Heart right ventricle (tissue), 16 donors: ENCODE data around the gene GARS1. TPM values are rescaled to one million over a fixed set of nuclear protein-coding genes. Genes with fewer than 3 reads are reported as not detected.

Experiments used
- ATAC-seq, 8 donors: fragments of 200-7000 bp; cut with Tn5 transposase; one replicate each; pipeline ENCODE4 v1.9.1; 2020; ENCODE audit warnings: mild to moderate bottlenecking in 8 of 8, moderate library complexity in 8 of 8, moderate number of reproducible peaks in 1 of 8
- DNase-seq, 2 donors: peaks; one replicate each; pipeline ENCODE4 v3.0.0-alpha.2; 2020
- H3K27ac ChIP-seq, 10 donors: fragments of 200-600 bp; sonication (generic) in 2 of 10; one replicate each; pipeline versions ENCODE4 v1.5.0 to v1.8.0; 2020 to 2022; ENCODE audit warnings: mild to moderate bottlenecking in 3 of 10
- H3K27me3 ChIP-seq, 7 donors: fragments of 200-600 bp; one replicate each; pipeline ENCODE4 v1.8.0; 2021 to 2022; ENCODE audit warnings: mild to moderate bottlenecking in 2 of 7
- H3K36me3 ChIP-seq, 9 donors: fragments of 200-600 bp; sonication (generic) in 1 of 9; one replicate each; pipeline versions ENCODE4 v1.5.0 to v1.8.0; 2020 to 2022; ENCODE audit warnings: mild to moderate bottlenecking in 2 of 9
- H3K4me1 ChIP-seq, 9 donors: fragments of 200-600 bp; sonication (generic) in 1 of 9; one replicate each; pipeline versions ENCODE4 v1.5.0 to v1.8.0; 2020 to 2022; ENCODE audit warnings: mild to moderate bottlenecking in 4 of 9
- H3K4me3 ChIP-seq, 10 donors: fragments of 200-600 bp; sonication (generic) in 2 of 10; one replicate each; pipeline versions ENCODE4 v1.5.0 to v1.8.0; 2020 to 2022; ENCODE audit warnings: mild to moderate bottlenecking in 7 of 10, moderate library complexity in 2 of 10
- H3K9me3 ChIP-seq, 11 donors: fragments of 200-600 bp in 10 of 11; sonication (generic) in 2 of 11; one replicate each; pipeline versions ENCODE4 v1.5.0 to v1.8.0; 2013 to 2022; ENCODE audit warnings: mild to moderate bottlenecking in 2 of 11, control low read depth in 1 of 11, moderate library complexity in 1 of 11
- WGBS, 2 donors: extraction: QIAGEN DNeasy Blood & Tissue Kit; methylation state at CpG; one replicate each; pipeline ENCODE4 v1.1.7; 2013; ENCODE audit warnings: inconsistent platforms in 1 of 2; 5-methylcytosine and 5-hydroxymethylcytosine counted together
- intact Hi-C, 10 donors: fragments of 100-400 bp; cut with DNase I; formaldehyde crosslinking; loops; one replicate each; pipeline versions ENCODE4 v1.11.1 to v1.14.2; 2022
- polyA plus RNA-seq, 2 donors: library from polyadenylated mRNA; stranded (reverse); fragments of 200-250 nt; gene quantifications; one replicate each; pipeline ENCODE4 v1.2.3, GENCODE V29; 2013
- total RNA-seq, 10 donors: library from RNA; stranded (reverse); fragmentation: NEBNext Ultra II Directional in 3 of 10; extraction: Animal tissue kit (Norgen Biotek cat#: 25700) in 3 of 10; gene quantifications; one replicate each; pipeline versions ENCODE4 v1.2.1 to v1.2.4, GENCODE V29; 2021 to 2023
- TF ChIP-seq, protein P1 (sequence below), 9 donors: fragments of 200-600 bp; sonication (generic) in 2 of 9; IDR thresholded peaks; one replicate each; pipeline versions ENCODE4 v1.5.0 to v1.8.0; 2021 to 2022; ENCODE audit warnings: antibody characterized with exemption in 9 of 9, mild to moderate bottlenecking in 5 of 9, moderate library complexity in 1 of 9
- donor health status: Arrhythmogenic right ventricular cardiomyopathy.
- donor health status: ischemic (EF 13 %, LVEDD 7.1; RV severe dilation, severe dysfunction).
- donor health status: healthy with polysubstance abuse.
- donor health status: DM: no; HTN: yes; CAD: no.
- donor health status: DM: no; HTN: no; CAD: no.
- donor health status: ischemic (EF 25% LVEDD 6.9; RV normal size, moderate dysfunction).
- donor health status: ischemic (EF 25% LVEDD 5.7; RV mildly dilated, moderate dysfunction).
- donor health status: healthy.
- donor health status: DM: yes; HTN: yes; CAD: no.
- donor health status: Ischemic cardiomyopathy.
- donor health status: ischemic (EF 35%, LVEDD 5.7; RV mildly dilated, moderate dysfunction).
- donor health status: nonischemic (EF 11% LVEDD 7.7; RV severe dilation, severe dysfunction).
- donor health status: DM: yes; HTN: yes; CAD: no.
- donor health status: PGD.
- donor health status: ischemic (EF 29% LVEDD 5.4; RV normal size, mild dysfunction).
- donor health status: nonischemic (EF 23%, LVEDD 6.1; RV moderate dilation, normal function).

GARS1 gene
- total and polyA plus RNA-seq, 12 donors: 36.5 to 95.6 (median 41.6) TPM

GRCh38 chr7:30648744-30649540, 54.3 kb downstream of the GARS1 start:
- intact Hi-C loops: no loop called here
- no peak overlapping the region for H3K27ac ChIP-seq
- DNase-seq (no peak), ATAC-seq (no peak)
- TF ChIP-seq, protein P1, sequence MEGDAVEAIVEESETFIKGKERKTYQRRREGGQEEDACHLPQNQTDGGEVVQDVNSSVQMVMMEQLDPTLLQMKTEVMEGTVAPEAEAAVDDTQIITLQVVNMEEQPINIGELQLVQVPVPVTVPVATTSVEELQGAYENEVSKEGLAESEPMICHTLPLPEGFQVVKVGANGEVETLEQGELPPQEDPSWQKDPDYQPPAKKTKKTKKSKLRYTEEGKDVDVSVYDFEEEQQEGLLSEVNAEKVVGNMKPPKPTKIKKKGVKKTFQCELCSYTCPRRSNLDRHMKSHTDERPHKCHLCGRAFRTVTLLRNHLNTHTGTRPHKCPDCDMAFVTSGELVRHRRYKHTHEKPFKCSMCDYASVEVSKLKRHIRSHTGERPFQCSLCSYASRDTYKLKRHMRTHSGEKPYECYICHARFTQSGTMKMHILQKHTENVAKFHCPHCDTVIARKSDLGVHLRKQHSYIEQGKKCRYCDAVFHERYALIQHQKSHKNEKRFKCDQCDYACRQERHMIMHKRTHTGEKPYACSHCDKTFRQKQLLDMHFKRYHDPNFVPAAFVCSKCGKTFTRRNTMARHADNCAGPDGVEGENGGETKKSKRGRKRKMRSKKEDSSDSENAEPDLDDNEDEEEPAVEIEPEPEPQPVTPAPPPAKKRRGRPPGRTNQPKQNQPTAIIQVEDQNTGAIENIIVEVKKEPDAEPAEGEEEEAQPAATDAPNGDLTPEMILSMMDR (IDR thresholded peaks at IDR 0.05): no peak
- H3K9me3 ChIP-seq: no peaks in the 10 kb centered on the region
- 90 to 92% methylated on average over 15 of the region's 15 CpGs for WGBS, 2 donors
- H3K36me3 ChIP-seq: peaks cover 0 to 18% (median 0%) of the 10 kb centered on the region in 9 donors
- no peaks in the 10 kb centered on the region for H3K27me3 ChIP-seq
- H3K4me1 ChIP-seq: no peaks in the 10 kb centered on the region
- H3K4me3 ChIP-seq: no peak overlapping the region

- no peaks in the 10 kb centered on the region for H3K27me3 ChIP-seq
- H3K36me3 ChIP-seq: peaks cover 0 to 13% (median 0%) of the 10 kb centered on the region in 9 donors
- no peaks in the 10 kb centered on the region for H3K9me3 ChIP-seq
- WGBS, 2 donors: 83 to 87% methylated on average over 13 of the region's 13 CpGs
- H3K4me1 ChIP-seq: no peaks in the 10 kb centered on the region
- no peak overlapping the region for H3K27ac ChIP-seq
- intact Hi-C loops: no loop called here
- H3K4me3 ChIP-seq: no peak overlapping the region
- TF ChIP-seq, protein P1 (IDR thresholded peaks at IDR 0.05): no peak
- DNase-seq (no peak), ATAC-seq (no peak)
Observed at GRCh38 chr7:30649717-30650420, 55.2 kb downstream of the GARS1 start.

- TF ChIP-seq, protein P1 (IDR thresholded peaks at IDR 0.05): no peak
- DNase-seq: no peak
- Histone ChIP-seq H3K36me3 (peaks cover 0 to 7% (median 0%) of the 10 kb centered on the region in 9 donors), H3K9me3 (no peaks in the 10 kb centered on the region), H3K27me3 (no peaks in the 10 kb centered on the region), H3K4me1 (no peaks in the 10 kb centered on the region), H3K4me3 (no peak overlapping the region), H3K27ac (no peak overlapping the region)
- WGBS, 2 donors: 71 to 79% methylated on average over 7 of the region's 7 CpGs
- no peak for ATAC-seq
- intact Hi-C loops: no loop called here
Observed at GRCh38 chr7:30650421-30650808, 55.7 kb downstream of the GARS1 start.

GRCh38 chr7:30652132-30652531, 57.5 kb downstream of the GARS1 start:
- H3K36me3 ChIP-seq: no peaks in the 10 kb centered on the region
- WGBS, 2 donors: 89% methylated on average over 7 of the region's 7 CpGs
- no peak overlapping the region for H3K27ac ChIP-seq
- H3K4me3 ChIP-seq: no peak overlapping the region
- no peaks in the 10 kb centered on the region for H3K9me3 ChIP-seq
- no peaks in the 10 kb centered on the region for H3K27me3 ChIP-seq
- TF ChIP-seq, protein P1 (IDR thresholded peaks at IDR 0.05): no peak
- DNase-seq (no peak), ATAC-seq (no peak)
- H3K4me1 ChIP-seq: no peaks in the 10 kb centered on the region
- intact Hi-C loops: no loop called here
